Measurements from ENCODE around the gene TMOD2.

GRCh38 chr15:51714911-51715310, 36.5 kb upstream of the TMOD2 start:
- TF ChIP-seq, protein P1, sequence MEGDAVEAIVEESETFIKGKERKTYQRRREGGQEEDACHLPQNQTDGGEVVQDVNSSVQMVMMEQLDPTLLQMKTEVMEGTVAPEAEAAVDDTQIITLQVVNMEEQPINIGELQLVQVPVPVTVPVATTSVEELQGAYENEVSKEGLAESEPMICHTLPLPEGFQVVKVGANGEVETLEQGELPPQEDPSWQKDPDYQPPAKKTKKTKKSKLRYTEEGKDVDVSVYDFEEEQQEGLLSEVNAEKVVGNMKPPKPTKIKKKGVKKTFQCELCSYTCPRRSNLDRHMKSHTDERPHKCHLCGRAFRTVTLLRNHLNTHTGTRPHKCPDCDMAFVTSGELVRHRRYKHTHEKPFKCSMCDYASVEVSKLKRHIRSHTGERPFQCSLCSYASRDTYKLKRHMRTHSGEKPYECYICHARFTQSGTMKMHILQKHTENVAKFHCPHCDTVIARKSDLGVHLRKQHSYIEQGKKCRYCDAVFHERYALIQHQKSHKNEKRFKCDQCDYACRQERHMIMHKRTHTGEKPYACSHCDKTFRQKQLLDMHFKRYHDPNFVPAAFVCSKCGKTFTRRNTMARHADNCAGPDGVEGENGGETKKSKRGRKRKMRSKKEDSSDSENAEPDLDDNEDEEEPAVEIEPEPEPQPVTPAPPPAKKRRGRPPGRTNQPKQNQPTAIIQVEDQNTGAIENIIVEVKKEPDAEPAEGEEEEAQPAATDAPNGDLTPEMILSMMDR (IDR thresholded peaks at IDR 0.05), result no peak
- TF ChIP-seq POLR2A (IDR thresholded peaks at IDR 0.05), result no peak
